SK-N-SH treated with all-trans-retinoic acid at 6 μM for 48 hours (cell line): Measurements from ENCODE around the gene HK3.

ENCODE experiments used
- ATAC-seq: fragments of 200-7000 bp; cut with Tn5 transposase; 3 replicates; pipeline ENCODE4 v1.9.1; 2020; ENCODE audit warnings: mild to moderate bottlenecking, moderate library complexity
- ARNTL ChIP-seq: fragments of 450-650 bp; formaldehyde crosslinking; IDR thresholded peaks from 2 replicates; pipeline ENCODE4 v1.5.0; 2020; ENCODE audit warnings: low read depth, mild to moderate bottlenecking, moderate library complexity, borderline replicate concordance
- CSDC2 ChIP-seq: fragments of 250-450 bp; sonication (Bioruptor Pico); IDR thresholded peaks from 2 replicates; pipeline ENCODE4 v1.5.0; 2020; ENCODE audit warnings: mild to moderate bottlenecking, moderate library complexity
- ESRRG ChIP-seq: fragments of 250-450 bp; sonication (Bioruptor Pico); IDR thresholded peaks from 2 replicates; pipeline ENCODE4 v1.6.1; 2021; ENCODE audit warnings: mild to moderate bottlenecking
- GLIS3 ChIP-seq: fragments of 250-450 bp; sonication (Bioruptor Pico); IDR thresholded peaks from 2 replicates; pipeline ENCODE4 v1.5.0; 2020; ENCODE audit warnings: mild to moderate bottlenecking, moderate library complexity
- ISL1 ChIP-seq: fragments of 250-450 bp; sonication (Bioruptor Pico); IDR thresholded peaks from 2 replicates; pipeline ENCODE4 v2.1.2; 2022; ENCODE audit warnings: mild to moderate bottlenecking, moderate library complexity
- OSR1 ChIP-seq: fragments of 250-450 bp; sonication (Bioruptor Pico); IDR thresholded peaks from 2 replicates; pipeline ENCODE4 v1.8.0; 2022; ENCODE audit warnings: moderate library complexity, mild to moderate bottlenecking, inconsistent platforms
- PATZ1 ChIP-seq: fragments of 250-450 bp; sonication (Bioruptor Pico); IDR thresholded peaks from 2 replicates; pipeline ENCODE4 v1.8.0; 2020; ENCODE audit warnings: mild to moderate bottlenecking, moderate library complexity, borderline replicate concordance
- POU6F1 ChIP-seq: fragments of 250-450 bp; sonication (Bioruptor Pico); IDR thresholded peaks from 2 replicates; pipeline ENCODE4 v1.8.0; 2021; ENCODE audit warnings: low read depth, mild to moderate bottlenecking, moderate library complexity, borderline replicate concordance
- PPARA ChIP-seq: fragments of 250-450 bp; sonication (Bioruptor Pico); IDR thresholded peaks from 2 replicates; pipeline ENCODE4 v1.5.0; 2020; ENCODE audit warnings: mild to moderate bottlenecking, borderline replicate concordance
- RARB ChIP-seq: fragments of 250-450 bp; sonication (Bioruptor Pico); IDR thresholded peaks from 2 replicates; pipeline ENCODE4 v1.8.0; 2021; ENCODE audit warnings: mild to moderate bottlenecking, moderate library complexity
- SNAI2 ChIP-seq: fragments of 250-450 bp; sonication (Bioruptor Pico); IDR thresholded peaks from 2 replicates; pipeline ENCODE4 v1.5.0; 2020; ENCODE audit warnings: mild to moderate bottlenecking, moderate library complexity
- TOX ChIP-seq: fragments of 250-450 bp; sonication (Bioruptor Pico); IDR thresholded peaks from 2 replicates; pipeline ENCODE4 v1.8.0; 2021; ENCODE audit warnings: mild to moderate bottlenecking, moderate library complexity, borderline replicate concordance
- ZC3H10 ChIP-seq: fragments of 250-450 bp; sonication (Bioruptor Pico); IDR thresholded peaks from 2 replicates; pipeline ENCODE4 v1.5.1; 2021; ENCODE audit warnings: mild to moderate bottlenecking, moderate library complexity
- ZFP3 ChIP-seq: fragments of 250-450 bp; sonication (Bioruptor Pico); IDR thresholded peaks from 2 replicates; pipeline ENCODE4 v1.5.0; 2020; ENCODE audit warnings: mild to moderate bottlenecking, moderate library complexity
- ZFP30 ChIP-seq: fragments of 450-650 bp; formaldehyde crosslinking; IDR thresholded peaks from 2 replicates; pipeline ENCODE4 v1.5.0; 2022; ENCODE audit warnings: mild to moderate bottlenecking, moderate library complexity
- ZNF565 ChIP-seq: fragments of 450-650 bp; formaldehyde crosslinking; conservative IDR thresholded peaks from 2 replicates; pipeline ENCODE4 v1.5.0; 2020; ENCODE audit warnings: low read depth, mild to moderate bottlenecking, moderate library complexity
- ZNF70 ChIP-seq: fragments of 450-650 bp; formaldehyde crosslinking; IDR thresholded peaks from 2 replicates; pipeline ENCODE4 v1.5.0; 2020; ENCODE audit warnings: mild to moderate bottlenecking, moderate library complexity
- ZNF8 ChIP-seq: fragments of 450-650 bp; formaldehyde crosslinking; IDR thresholded peaks from 2 replicates; pipeline ENCODE4 v1.5.0; 2020; ENCODE audit warnings: mild to moderate bottlenecking, moderate library complexity
- TF ChIP-seq, protein P1 (sequence below): fragments of 250-450 bp; sonication (Bioruptor Pico); IDR thresholded peaks from 2 replicates; pipeline ENCODE4 v1.5.1; 2021; ENCODE audit warnings: mild to moderate bottlenecking, moderate library complexity
- TF ChIP-seq, protein P2 (sequence below): fragments of 250-450 bp; sonication (Bioruptor Pico); IDR thresholded peaks from 2 replicates; pipeline ENCODE4 v1.5.0; 2020; ENCODE audit warnings: mild to moderate bottlenecking, moderate library complexity
- TF ChIP-seq, protein P3 (sequence below): fragments of 250-450 bp; sonication (Bioruptor Pico); IDR thresholded peaks from 2 replicates; pipeline ENCODE4 v1.5.1; 2020; ENCODE audit warnings: low read depth, mild to moderate bottlenecking, moderate library complexity

The HK3 gene

GRCh38 chr5:176881021-176881749 is 18.0 kb downstream of the HK3 start (continued):
- TF ChIP-seq, protein P1, sequence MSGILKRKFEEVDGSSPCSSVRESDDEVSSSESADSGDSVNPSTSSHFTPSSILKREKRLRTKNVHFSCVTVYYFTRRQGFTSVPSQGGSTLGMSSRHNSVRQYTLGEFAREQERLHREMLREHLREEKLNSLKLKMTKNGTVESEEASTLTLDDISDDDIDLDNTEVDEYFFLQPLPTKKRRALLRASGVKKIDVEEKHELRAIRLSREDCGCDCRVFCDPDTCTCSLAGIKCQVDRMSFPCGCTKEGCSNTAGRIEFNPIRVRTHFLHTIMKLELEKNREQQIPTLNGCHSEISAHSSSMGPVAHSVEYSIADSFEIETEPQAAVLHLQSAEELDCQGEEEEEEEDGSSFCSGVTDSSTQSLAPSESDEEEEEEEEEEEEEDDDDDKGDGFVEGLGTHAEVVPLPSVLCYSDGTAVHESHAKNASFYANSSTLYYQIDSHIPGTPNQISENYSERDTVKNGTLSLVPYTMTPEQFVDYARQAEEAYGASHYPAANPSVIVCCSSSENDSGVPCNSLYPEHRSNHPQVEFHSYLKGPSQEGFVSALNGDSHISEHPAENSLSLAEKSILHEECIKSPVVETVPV (CRISPR knock-in tag) = no peak

- no peak for ATAC-seq
- no peak for TF ChIP-seq CSDC2 (CRISPR knock-in tag)
- no peak for TF ChIP-seq SNAI2 (CRISPR knock-in tag)
- TF ChIP-seq ZFP30 = no peak
- TF ChIP-seq ZNF70 = no peak
- TF ChIP-seq ISL1 (CRISPR knock-in tag) = no peak
- no peak for TF ChIP-seq POU6F1 (CRISPR knock-in tag)
- no peak for TF ChIP-seq RARB
- TF ChIP-seq, protein P2, sequence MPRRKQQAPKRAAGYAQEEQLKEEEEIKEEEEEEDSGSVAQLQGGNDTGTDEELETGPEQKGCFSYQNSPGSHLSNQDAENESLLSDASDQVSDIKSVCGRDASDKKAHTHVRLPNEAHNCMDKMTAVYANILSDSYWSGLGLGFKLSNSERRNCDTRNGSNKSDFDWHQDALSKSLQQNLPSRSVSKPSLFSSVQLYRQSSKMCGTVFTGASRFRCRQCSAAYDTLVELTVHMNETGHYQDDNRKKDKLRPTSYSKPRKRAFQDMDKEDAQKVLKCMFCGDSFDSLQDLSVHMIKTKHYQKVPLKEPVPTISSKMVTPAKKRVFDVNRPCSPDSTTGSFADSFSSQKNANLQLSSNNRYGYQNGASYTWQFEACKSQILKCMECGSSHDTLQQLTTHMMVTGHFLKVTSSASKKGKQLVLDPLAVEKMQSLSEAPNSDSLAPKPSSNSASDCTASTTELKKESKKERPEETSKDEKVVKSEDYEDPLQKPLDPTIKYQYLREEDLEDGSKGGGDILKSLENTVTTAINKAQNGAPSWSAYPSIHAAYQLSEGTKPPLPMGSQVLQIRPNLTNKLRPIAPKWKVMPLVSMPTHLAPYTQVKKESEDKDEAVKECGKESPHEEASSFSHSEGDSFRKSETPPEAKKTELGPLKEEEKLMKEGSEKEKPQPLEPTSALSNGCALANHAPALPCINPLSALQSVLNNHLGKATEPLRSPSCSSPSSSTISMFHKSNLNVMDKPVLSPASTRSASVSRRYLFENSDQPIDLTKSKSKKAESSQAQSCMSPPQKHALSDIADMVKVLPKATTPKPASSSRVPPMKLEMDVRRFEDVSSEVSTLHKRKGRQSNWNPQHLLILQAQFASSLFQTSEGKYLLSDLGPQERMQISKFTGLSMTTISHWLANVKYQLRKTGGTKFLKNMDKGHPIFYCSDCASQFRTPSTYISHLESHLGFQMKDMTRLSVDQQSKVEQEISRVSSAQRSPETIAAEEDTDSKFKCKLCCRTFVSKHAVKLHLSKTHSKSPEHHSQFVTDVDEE (CRISPR knock-in tag) = no peak
- no peak for TF ChIP-seq ARNTL (CRISPR knock-in tag)
- TF ChIP-seq, protein P3, sequence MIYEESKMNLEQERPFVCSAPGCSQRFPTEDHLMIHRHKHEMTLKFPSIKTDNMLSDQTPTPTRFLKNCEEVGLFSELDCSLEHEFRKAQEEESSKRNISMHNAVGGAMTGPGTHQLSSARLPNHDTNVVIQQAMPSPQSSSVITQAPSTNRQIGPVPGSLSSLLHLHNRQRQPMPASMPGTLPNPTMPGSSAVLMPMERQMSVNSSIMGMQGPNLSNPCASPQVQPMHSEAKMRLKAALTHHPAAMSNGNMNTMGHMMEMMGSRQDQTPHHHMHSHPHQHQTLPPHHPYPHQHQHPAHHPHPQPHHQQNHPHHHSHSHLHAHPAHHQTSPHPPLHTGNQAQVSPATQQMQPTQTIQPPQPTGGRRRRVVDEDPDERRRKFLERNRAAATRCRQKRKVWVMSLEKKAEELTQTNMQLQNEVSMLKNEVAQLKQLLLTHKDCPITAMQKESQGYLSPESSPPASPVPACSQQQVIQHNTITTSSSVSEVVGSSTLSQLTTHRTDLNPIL = no peak
- no peak for TF ChIP-seq ZC3H10 (CRISPR knock-in tag)
- TF ChIP-seq ESRRG = no peak
- TF ChIP-seq PATZ1 (CRISPR knock-in tag) = no peak
- TF ChIP-seq ZNF565 (CRISPR knock-in tag) = no peak
- TF ChIP-seq ZNF8 = no peak
- TF ChIP-seq PPARA (CRISPR knock-in tag) = no peak
- TF ChIP-seq TOX (CRISPR knock-in tag) = no peak
- TF ChIP-seq, all 23 proteins: peak for 0
These were observed 18.7 kb downstream of the HK3 start for GRCh38 chr5:176880366-176881020.

DNA sequence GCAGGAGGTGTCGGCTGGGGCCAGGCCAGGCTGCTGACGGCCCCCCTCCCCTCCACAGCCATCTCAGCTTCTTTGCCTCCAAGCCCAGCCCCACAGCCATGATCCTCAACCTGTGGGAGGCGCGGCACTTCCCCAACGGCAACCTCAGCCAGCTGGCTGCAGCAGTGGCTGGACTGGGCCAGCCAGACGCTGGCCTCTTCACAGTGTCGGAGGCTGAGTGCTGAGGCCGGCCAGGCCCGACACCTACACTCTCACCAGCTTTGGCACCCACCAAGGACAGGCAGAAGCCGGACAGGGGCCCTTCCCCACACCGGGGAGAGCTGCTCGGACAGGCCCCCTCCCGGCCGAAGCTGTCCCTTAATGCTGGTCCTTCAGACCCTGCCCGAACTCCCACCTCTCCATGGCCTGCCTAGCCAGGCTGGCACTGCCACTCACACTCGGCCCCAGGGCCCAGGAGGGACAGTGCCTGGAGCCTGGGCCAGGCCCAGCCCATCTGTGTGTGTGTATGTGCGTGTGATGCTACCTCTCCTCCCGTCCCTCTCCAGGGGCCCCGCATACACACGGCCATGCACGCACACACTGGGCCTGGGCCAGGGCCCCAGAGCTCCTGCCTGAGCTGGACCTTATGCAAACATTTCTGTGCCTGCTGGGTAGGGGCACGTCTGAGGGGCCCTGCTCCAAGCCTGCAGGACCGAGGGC is 19.3 kb downstream of the HK3 start:
- no peak for ATAC-seq
- no peak for TF ChIP-seq OSR1 (CRISPR knock-in tag)
- no peak for TF ChIP-seq ISL1 (CRISPR knock-in tag)
- TF ChIP-seq GLIS3 = no peak
- TF ChIP-seq PATZ1 (CRISPR knock-in tag) = no peak
- no peak for TF ChIP-seq SNAI2 (CRISPR knock-in tag)
- TF ChIP-seq, protein P1 (CRISPR knock-in tag) = no peak
- no peak for TF ChIP-seq ZFP3 (CRISPR knock-in tag)
- TF ChIP-seq, protein P2 (CRISPR knock-in tag) = no peak
